A549 (cell line): ENCODE measurements around the gene FBXO24.

ENCODE experiments used
- CEBPB ChIP-seq, 2 experiments: fragments of >200 bp in 1 of 2; sonication (Bioruptor Twin) in 1 of 2; formaldehyde crosslinking in 1 of 2; IDR thresholded peaks; 2 replicates each; pipeline ENCODE4 v1.6.1; 2012 to 2016
- CHD2 ChIP-seq: fragments of 150-350 bp; IDR thresholded peaks from 2 replicates; pipeline ENCODE4 v1.6.1; 2014; ENCODE audit warnings: low read length; ENCODE audit not compliant: partially characterized antibody
- POLR2A ChIP-seq: IDR thresholded peaks from 2 replicates; pipeline ENCODE4 v1.6.1; 2012; ENCODE audit warnings: mild to moderate bottlenecking, low read length
- RAD21 ChIP-seq, 2 experiments: fragments of >200 bp in 1 of 2; sonication (Bioruptor Twin) in 1 of 2; formaldehyde crosslinking in 1 of 2; IDR thresholded peaks in 1 of 2; conservative IDR thresholded peaks in 1 of 2; 2 replicates in 1 of 2; 3 replicates in 1 of 2; pipeline ENCODE4 v1.6.1; 2012 to 2018; ENCODE audit warnings: inconsistent platforms in 1 of 2
- RCOR1 ChIP-seq: fragments of 150-350 bp; IDR thresholded peaks from 2 replicates; pipeline ENCODE4 v1.6.1; 2014; ENCODE audit warnings: antibody characterized with exemption, low read length, low read depth
- RFX5 ChIP-seq: fragments of 450-650 bp; IDR thresholded peaks from 2 replicates; pipeline ENCODE4 v1.7.1; 2014; ENCODE audit warnings: antibody characterized with exemption, mild to moderate bottlenecking, moderate library complexity
- USF2 ChIP-seq: fragments of 450-650 bp; IDR thresholded peaks from 2 replicates; pipeline ENCODE4 v1.6.1; 2014; ENCODE audit warnings: antibody characterized with exemption
- ZSCAN20 ChIP-seq: fragments of 250-450 bp; sonication (Bioruptor Pico); IDR thresholded peaks from 2 replicates; pipeline ENCODE4 v1.8.0; 2022; ENCODE audit warnings: mild to moderate bottlenecking, moderate library complexity
- TF ChIP-seq, protein P1 (sequence below): fragments of >200 bp; sonication (Bioruptor Twin); formaldehyde crosslinking; IDR thresholded peaks from 3 replicates; pipeline ENCODE4 v1.5.1; 2016
- TF ChIP-seq, protein P2 (sequence below): fragments of 150-350 bp; IDR thresholded peaks from 2 replicates; pipeline ENCODE4 v1.6.1; 2014; ENCODE audit warnings: low read depth, mild to moderate bottlenecking, low read length

GRCh38 chr7:100559127-100559526 is 27.0 kb upstream of the FBXO24 start:
- TF ChIP-seq RCOR1 (no peak), POLR2A (no peak), USF2 (no peak), RAD21 (conservative IDR thresholded peaks at IDR 0.05 in 1 of 2, IDR thresholded peaks at IDR 0.05 in 1 of 2) (no peak), RFX5 (no peak), ZSCAN20 (CRISPR knock-in tag) (no peak), CHD2 (no peak), CEBPB (IDR thresholded peaks at IDR 0.05) (no peak)
- TF ChIP-seq, protein P1, sequence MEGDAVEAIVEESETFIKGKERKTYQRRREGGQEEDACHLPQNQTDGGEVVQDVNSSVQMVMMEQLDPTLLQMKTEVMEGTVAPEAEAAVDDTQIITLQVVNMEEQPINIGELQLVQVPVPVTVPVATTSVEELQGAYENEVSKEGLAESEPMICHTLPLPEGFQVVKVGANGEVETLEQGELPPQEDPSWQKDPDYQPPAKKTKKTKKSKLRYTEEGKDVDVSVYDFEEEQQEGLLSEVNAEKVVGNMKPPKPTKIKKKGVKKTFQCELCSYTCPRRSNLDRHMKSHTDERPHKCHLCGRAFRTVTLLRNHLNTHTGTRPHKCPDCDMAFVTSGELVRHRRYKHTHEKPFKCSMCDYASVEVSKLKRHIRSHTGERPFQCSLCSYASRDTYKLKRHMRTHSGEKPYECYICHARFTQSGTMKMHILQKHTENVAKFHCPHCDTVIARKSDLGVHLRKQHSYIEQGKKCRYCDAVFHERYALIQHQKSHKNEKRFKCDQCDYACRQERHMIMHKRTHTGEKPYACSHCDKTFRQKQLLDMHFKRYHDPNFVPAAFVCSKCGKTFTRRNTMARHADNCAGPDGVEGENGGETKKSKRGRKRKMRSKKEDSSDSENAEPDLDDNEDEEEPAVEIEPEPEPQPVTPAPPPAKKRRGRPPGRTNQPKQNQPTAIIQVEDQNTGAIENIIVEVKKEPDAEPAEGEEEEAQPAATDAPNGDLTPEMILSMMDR: no peak
- TF ChIP-seq, protein P2, sequence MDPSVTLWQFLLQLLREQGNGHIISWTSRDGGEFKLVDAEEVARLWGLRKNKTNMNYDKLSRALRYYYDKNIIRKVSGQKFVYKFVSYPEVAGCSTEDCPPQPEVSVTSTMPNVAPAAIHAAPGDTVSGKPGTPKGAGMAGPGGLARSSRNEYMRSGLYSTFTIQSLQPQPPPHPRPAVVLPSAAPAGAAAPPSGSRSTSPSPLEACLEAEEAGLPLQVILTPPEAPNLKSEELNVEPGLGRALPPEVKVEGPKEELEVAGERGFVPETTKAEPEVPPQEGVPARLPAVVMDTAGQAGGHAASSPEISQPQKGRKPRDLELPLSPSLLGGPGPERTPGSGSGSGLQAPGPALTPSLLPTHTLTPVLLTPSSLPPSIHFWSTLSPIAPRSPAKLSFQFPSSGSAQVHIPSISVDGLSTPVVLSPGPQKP: no peak
